Fibroblast of skin of right quadriceps (primary cell): Measurements from ENCODE around the gene POU3F3.

Experiments
- DNase-seq: peaks from one replicate; pipeline ENCODE4 v3.0.0-alpha.2; 2013

POU3F3 gene

DNA sequence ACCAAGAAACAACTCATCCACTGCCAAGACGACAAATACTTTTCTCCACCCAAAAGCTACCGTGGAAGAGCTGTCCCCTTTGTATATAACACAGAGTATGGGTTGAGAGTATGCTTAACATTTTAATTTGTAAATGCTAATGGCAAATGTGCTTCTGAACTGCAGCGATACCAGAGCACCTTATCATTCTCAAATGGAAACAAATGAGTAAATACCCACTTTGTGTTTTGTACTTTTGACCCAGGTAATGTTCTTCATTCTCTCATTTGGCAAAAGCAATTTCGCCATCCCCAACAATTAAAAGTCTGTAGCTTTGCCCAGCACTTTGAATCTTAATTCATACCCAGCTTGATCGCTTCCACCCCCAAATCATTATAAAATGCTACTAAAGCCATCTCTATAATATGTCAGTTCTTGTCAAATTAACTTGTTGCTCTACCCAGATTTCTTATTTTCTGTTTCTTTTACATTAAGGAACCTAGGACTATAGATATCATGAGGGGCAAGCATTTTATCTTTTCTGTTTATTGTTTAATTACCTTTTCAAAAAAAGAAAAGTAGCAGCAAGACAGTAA lies 6.2 kb upstream of the POU3F3 start:
- DNase-seq, result no peak

DNA sequence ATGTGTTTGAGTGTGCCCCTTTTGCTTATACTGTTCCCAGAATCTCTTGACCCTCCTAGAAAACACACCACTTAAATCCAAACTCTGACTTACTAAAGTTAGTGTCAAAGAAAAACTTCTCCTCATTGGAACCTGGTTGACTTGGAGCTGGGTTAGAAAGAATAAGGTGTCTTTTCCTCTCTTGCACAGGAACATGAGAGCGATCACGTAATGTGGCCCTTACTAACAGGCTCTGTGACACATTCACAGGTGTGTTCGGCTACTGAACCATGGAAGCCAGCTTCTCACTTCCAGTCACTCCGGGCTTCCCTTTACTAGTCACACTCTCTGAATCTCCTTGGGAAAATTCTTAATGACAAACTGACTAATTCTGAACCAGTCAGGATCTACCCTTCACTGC lies 5.4 kb upstream of the POU3F3 start:
- DNase-seq, result no peak

DNA sequence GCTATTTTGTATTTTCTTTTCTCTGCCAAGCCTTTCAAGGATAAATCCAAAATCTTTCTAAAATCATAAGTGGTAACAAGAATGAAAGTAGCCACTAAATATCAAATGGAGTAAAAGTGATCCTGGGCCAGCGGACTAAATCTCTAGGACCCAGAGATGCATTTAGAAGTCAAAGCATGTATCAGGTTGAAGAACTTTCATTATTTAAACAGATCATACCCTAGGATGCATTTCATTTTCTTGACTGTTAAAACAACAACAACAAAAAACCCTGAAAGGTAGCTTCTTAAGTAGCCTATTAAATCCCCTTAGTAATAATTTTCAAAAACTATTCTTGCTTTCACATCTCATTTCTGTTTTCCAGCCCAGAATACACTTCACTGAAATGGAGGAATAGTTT lies 4.8 kb upstream of the POU3F3 start:
- DNase-seq, result no peak

DNA sequence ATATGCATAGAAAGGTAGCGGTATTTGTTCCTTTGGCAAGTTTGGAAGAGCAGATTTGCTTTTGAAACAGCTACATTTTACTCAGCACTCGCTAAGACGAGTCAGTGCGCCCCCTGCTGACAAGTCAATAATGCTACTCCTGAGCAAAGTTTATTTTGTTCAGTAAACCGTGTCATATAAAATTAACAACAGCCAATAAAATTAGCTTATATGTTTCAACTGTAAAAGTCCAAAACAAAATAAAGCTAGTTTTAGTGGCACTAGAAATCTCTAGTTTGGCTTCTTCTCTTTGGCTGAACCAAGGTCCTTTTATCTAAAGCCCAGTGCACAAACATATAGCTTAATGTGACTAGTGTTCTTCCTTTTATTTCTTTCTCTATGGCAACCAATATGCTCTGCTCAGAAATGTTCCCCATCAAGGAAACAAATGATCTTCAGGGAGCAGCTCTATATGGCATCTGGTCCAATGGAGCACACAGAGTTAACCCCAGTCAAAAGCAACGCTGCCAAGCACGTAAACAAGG lies 4.2 kb upstream of the POU3F3 start:
- DNase-seq, result peak; percentile 48

DNA sequence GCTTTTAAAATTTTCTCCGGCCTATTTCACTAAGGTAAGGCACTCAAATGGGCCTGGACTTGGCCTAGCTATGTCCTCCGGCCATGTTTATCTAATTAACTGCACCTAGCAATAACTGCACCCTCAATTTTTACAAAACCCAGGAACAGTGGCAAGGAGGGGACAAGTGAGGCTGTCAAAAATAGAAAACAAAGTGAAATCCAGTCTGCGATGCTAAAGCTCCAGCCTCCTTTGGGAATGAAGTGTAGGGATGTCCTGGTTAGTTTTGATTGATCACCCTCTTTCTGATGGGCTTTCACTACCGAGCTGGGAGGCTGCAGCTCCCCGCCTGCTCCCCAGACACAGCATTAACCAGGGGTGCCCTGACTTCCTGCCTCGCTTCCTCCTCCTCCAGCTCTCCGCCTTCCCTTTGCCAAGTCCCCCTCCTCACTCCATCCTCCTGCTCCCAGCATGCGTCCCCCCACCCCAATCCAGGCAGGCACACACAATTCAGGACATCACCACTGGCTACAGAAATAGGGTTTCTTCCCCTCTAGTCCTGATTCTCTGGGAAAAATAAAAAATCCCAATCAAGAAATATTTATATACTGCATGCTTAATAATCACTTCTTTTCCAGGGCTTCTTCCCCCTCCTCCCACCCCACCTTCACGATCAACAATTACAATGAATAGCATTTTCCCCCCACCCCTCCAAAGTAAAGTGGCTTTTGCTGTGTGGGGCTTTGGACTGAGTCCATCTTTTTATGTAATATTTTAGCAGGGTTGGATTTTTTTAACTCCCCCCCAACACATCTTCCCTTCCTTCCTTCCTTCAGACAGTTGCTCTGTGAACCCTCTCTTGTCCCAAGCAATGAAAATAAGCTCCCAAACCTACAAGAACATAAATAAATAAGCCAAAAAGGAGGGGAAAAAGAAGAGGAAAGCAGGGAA lies 3.3 kb upstream of the POU3F3 start:
- DNase-seq, result no peak

DNA sequence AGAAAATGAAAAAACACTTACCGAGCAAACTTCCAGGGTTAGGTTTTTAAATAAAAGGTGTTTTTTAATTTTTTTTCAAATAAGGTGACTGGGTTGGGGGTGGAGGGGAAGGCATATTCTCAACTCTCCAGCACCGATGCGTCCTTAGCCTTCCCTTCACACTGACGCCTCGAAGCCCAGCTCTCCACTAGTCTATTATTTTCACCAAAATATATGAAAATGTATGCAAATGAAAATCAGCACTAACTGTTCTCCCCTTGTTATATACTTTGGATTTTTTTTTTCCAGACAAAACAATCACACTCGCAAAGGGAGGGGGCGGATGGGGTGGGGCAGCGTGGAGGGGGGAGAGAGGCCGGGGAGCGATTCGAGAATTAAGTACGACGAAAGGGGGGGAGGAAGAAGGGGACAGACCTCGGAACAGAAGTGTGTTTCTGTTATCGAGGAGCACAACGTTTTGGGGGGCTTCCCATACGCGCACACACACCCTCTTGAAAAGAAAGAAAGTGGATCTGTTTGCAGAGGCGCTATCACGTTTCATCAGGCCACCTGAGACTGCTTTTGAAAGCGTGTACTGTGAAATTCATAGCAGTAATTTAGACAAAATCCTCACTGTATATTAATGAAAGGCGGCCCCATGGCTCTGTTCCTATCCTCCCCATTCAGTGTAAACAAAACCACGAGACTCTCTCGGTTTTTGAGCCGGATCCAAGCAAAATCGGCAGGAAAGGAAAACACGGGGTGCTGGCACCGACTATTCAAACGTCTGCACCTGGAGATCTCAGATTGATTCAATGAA lies 2.4 kb upstream of the POU3F3 start:
- DNase-seq, result no peak

DNA sequence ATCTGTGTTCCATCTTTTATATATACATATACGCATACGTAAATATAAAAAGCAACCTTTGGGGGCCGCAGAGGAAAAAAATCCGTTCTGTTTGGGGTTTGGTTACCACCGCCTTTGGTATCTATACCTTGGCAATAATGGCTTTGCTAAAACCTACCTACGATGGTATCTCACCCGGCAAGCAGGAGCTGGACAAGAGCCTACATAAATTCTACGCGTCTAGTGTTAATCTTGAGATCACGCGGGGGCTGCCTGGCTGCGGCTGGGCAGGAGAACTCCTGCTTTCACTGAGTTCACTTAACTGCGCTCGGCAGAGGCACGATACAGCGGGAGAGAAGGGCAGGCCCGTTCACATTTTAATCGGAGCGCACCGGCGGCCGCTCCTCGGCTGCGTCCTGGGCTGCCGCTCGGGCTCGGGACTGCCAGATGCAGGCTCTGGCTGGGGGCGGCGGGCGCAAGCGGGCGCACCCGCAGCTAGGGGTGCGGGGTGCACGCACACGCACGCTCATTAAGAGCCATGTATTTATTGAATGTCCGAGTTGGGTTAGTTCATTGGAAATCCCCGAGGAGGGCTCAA lies 1.7 kb upstream of the POU3F3 start:
- DNase-seq, result no peak

DNA sequence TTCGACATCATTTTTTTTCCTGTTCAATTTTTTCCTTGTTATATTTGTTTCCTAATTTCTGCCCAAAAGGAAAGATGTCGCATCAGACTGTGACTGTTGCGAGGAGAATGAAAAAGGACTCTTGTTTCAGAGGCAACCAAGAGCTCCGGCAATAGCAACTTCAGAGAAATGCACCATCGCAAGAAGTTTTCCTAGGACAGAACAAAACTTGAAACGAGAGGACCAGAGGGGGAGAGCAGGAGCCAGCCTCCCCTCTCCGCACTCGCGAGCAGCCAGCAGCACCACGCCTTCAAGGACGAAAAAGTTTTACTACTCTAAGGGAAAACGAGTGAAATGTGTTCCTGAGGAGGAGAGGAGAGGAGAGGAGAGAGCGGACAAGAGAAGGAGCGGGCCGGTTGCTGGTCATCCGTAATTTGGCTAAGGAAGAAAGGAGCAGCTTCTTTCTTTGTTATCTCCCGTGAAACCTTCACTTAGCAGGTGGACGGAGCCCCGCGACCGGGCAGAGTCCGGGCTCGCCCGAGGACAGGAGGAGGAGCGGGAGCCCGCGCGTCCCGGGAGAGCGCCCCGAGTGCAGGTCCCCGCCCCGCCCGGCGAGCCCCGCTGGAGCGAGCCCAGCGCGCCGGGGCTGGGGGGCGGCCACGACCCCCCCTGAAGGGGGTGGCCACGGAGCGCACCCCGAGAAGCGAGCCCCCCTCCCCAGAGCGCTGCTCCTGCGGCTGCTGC lies 744 bp downstream of the POU3F3 start:
- no peak for DNase-seq

DNA sequence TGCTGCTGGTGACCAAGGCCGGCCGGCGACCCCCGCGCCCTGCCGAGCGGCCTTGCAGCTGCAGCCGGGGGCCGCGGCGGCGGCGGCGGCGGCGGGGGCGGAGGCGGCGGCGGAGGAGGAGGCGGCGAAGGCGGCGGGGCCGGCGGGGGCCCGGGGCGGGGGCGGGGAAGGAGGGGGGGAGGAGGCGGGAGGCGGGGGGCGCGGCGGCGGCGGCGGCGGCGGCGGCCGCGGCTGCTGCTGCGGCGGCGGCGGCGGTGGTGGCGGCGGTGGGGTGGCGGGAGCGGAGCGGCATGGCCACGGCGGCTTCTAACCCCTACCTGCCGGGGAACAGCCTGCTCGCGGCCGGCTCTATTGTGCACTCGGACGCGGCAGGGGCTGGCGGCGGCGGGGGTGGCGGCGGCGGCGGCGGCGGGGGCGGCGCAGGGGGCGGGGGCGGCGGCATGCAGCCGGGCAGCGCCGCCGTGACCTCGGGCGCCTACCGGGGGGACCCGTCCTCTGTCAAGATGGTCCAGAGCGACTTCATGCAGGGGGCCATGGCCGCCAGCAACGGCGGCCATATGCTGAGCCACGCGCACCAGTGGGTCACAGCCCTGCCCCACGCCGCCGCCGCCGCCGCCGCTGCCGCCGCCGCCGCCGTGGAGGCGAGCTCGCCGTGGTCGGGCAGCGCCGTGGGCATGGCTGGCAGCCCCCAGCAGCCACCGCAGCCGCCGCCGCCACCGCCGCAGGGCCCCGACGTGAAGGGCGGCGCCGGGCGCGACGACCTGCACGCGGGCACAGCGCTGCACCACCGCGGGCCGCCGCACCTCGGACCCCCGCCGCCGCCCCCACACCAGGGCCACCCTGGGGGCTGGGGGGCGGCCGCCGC lies 1.5 kb downstream of the POU3F3 start:
- no peak for DNase-seq

DNA sequence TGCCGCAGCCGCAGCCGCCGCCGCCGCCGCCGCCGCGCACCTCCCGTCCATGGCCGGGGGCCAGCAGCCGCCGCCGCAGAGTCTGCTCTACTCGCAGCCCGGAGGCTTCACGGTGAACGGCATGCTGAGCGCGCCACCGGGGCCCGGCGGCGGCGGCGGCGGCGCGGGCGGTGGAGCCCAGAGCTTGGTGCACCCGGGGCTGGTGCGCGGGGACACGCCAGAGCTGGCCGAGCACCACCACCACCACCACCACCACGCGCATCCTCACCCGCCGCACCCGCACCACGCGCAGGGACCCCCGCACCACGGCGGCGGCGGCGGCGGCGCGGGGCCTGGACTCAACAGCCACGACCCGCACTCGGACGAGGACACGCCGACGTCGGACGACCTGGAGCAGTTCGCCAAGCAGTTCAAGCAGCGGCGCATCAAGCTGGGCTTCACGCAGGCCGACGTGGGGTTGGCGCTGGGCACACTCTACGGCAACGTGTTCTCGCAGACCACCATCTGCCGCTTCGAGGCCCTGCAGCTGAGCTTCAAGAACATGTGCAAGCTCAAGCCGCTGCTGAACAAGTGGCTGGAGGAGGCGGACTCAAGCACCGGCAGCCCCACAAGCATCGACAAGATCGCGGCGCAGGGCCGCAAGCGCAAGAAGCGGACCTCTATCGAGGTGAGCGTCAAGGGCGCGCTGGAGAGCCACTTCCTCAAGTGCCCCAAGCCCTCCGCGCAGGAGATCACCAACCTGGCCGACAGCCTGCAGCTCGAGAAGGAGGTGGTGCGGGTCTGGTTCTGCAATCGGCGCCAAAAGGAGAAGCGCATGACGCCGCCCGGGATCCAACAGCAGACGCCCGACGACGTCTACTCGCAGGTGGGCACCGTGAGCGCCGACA lies 2.4 kb downstream of the POU3F3 start:
- DNase-seq, result no peak

DNA sequence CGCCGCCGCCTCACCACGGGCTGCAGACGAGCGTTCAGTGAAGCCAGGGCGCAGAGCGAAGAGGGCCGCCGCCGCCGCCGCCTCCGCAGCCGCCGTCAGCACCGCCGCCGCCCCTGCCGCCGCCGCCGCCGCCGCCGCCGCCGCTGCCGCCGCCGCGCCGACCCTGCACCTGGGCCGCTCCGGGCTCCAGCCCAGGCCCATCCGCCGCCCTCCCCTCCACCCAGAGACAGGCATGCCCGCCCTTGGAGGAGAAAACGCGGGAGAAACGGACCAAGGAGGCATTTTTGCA lies 3.0 kb downstream of the POU3F3 start:
- DNase-seq, result no peak

DNA sequence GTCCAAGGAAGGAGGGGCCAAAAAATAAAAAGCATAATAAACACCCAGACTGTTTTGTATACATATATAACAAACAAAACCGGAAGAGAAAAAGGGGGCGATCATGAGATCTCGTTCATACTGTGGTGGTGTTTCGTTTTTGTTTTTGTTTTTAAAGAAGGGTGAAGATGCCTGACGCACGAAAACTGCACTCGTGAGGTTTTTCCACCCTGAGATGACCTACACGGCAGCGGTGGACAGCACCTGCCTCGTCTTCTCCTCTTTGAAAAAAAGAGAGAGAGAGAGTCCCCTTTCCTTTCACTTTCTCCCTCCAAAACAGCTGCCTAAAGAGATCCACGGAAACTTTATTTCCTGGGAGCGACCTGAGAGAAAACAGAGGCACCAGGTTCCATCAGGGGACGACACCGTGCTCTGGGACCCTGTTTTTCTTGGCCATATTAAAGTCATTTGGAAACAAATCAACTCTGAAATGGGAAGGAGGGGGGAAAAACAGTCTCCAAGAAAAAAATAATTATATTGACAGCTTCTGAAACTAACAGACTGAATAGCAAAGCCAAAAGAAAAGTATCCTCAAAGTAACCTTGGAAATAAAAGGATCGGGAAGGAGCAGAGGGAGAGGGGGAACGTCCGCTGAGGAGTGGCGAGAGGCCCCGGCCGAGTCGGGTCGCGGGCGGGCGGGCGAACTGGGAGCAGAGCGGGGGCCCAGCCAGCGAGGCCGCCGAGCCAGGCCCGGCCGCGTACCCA lies 3.5 kb downstream of the POU3F3 start:
- DNase-seq, result no peak

DNA sequence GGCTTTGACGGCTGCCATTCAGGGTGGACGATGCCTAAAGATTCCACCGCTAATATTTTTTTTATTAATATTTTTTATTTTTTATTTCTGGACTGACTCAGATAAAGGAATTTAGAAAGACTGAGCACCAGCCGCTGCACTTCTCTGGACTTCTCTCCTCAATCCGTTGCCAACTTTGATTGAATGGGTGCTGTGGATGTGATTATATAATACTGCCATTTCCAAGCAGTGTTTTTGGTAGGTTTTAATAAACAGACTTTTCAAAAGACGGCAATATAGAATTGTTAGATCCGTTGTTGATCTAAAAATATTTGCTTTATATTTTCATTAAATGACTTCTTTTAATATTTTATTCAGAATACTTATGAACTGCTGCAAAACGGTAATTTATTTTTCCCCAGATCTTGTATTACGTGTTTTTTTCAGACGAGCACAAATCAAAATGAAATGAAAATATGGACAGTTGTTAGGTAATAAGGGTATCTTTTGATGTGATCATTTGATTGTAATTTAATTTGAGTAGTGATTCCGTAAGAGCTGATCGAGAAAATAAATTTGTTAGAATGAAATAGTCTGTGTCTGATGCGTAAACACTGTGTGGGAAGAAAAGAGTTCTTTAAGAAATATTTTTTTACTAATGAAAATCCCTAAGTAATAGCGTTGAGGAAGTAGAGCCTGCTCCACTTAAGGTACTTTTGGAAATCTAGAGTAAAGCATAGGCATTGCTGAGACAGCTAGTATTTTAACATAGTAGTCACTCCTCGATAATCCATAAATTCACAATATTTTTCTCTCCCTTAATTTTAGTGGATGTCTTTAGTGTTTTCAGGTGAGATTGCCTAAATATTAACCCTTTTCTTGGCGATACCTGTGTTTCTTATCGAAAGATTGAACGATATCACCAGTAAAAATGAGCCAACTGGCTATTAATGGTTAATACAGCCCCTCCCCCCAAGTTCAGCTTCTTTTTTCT lies 4.4 kb downstream of the POU3F3 start:
- no peak for DNase-seq

DNA sequence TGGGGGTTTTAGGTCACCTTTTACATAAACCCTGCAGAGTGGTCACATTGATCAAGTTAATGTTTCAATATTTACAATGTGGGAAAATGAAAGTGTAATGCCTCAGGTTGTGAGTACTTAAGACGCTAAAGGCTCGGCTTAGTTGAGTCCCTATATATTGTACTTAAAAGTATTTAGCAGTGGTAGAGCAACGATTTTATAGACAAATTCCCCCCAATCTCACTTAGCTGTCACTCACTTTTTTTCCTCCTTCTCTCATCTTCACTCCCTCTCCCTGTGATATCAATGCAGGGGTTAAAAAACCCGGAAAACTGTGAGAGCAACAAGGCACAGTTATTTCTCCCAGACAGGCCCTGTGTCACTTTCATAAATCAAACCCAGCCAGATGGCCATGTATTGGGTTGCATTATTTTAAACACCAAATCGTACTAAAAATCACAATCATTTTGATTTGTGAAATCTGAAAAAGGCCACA lies 5.4 kb downstream of the POU3F3 start:
- DNase-seq, result no peak

DNA sequence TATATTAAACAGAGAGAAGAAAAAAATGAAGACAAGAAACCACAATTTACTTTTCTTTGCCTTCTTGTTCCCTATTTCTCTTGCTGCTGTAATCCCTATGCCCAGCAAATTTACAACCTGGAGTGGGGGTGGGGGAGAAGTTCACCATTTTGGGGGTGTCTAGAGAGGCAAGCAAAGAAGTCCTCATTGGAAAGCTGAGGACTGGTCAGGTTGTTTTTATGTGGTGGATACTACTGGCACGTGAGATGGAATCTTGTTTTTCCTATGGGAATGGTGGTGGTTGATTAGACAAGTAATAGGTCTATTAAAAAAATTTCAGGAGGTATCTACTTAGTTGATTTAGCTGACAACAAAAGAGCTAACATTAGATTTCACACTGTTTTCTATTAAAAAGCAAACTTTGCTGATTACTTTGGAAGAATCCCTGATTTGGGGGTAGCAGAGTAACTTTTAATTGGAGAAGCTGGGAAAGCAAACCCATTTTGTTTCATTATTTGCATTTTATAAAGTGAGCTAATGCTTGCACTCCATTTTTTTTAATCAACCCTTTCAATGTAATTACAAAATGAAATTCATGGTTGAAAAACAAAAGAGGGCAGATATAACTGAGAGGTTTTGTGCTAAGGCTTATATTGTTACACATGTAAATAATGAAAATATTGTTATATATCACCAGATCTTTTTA lies 6.0 kb downstream of the POU3F3 start:
- no peak for DNase-seq

DNA sequence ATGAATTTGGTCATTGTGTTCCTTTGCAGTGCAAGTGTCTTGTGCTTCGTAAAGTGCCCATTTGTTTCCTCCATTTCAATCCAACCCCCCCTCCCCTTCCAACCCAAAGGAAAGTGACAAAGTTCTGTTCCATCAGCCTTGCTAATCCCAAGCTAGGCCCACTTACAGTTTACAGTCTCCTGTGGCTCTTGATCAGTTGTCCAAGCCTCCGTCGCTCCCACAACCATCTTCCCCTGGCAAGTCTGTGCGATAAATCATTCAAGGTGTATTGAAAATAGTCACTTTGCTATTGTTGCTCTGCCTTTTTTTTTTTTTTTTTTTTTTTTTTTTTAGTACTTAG lies 6.5 kb downstream of the POU3F3 start:
- no peak for DNase-seq

DNA sequence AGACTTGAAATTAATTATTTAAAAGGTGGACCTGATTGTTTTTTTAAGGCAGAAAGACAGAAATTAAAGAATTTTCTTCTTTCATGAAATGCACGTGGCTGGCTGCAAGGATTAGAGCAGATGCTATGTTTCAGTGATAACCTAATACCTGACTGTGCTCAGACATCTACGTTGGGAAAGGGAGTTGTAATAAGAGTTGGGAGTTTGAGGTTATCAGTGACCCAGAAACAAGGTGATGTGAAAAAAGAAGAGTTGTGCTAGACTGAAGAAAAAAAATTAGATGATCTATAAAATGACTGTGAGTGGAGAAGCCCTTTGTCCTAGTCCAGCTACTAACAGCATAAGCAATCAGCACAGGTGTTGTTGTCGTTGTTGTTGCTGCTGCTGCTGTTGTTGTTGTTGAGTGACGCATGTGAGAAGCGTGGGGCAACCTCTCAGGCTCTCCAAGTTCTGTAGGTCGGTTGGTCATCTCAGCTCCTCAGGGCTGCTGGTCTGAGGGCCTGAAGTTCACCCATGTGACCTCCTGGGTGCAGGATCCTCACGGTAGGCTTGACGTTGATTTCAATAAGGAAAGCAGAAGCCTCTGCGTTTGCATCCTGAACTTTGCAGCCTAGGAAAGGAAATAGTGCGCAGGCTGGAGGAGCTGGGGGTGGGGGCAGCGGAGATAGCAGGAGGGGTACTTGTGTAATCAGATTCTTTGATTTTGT lies 7.6 kb downstream of the POU3F3 start:
- no peak for DNase-seq
